Measurements from ENCODE around the gene TOMM22. TPM values are rescaled to one million over a fixed set of nuclear protein-coding genes. Genes with fewer than 3 reads are reported as not detected.
A peak's percentile ranks its signal among the peaks of the same experiment; 100 is the strongest.
"Not testable (repeated sequence)": the region's sequence is repeated elsewhere in the genome, so short reads cannot be mapped to it uniquely, and the experiment has no call there.

TOMM22 gene
- polyA plus RNA-seq (2014; cell fraction: cytosol; rRNA removed): 105 and 133 TPM in 2 replicates
- polyA plus RNA-seq (2014; cell fraction: nucleus; rRNA removed): 59.6 and 63.5 TPM in 2 replicates

GRCh38 chr22:38681582-38682335, at the start of gene TOMM22:
TSS of gene TOMM22 (plus strand) at chr22:38681957. CDS start at chr22:38681979, 22 bp downstream.
- peak; percentile 85 for DNase-seq (ENCODE audit: low spot score)

DNA sequence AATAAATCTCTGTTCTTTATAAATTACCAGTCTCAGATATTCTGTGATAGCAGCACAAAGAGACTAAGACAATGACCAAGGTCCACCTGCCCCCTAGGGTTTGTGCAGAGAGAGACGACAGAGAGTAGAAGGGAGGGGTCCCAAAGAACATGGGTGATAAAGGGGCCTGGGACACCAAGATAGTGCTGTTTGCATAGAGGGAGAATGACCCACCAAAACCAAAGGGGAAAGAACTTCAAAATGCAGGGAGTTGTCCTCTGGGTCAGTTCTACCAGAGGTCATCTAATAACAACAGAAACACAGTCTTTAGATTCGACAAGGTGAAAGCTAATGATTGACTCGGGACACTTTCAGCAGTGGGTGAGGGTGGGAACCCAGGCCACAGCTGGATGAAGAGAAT, 49.2 kb upstream of the TOMM22 start:
- no peak for DNase-seq (ENCODE audit: low spot score)

GRCh38 chr22:38638216-38638615, 43.5 kb upstream of the TOMM22 start:
- no peak for DNase-seq (ENCODE audit: low spot score)

DNA sequence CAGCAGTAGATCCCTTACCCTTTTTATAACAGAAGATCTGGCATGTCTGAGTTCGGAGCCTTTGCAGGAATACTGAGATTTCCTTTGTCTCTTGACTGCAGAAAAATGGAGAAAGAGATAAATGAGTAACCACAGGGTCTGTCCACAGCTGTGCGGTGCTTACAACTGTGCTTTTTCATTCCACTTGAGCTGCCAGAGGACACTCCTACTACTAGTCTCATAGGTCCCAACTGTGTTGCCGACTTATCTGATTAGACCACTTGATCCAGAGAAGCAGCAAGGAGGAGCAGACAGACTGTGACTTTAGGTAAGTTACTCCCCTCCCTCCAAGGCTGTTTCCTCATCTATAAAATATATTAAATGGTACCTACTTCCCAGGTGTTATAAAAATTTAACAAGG, 43.0 kb upstream of the TOMM22 start:
- DNase-seq (ENCODE audit: low spot score): no peak

DNA sequence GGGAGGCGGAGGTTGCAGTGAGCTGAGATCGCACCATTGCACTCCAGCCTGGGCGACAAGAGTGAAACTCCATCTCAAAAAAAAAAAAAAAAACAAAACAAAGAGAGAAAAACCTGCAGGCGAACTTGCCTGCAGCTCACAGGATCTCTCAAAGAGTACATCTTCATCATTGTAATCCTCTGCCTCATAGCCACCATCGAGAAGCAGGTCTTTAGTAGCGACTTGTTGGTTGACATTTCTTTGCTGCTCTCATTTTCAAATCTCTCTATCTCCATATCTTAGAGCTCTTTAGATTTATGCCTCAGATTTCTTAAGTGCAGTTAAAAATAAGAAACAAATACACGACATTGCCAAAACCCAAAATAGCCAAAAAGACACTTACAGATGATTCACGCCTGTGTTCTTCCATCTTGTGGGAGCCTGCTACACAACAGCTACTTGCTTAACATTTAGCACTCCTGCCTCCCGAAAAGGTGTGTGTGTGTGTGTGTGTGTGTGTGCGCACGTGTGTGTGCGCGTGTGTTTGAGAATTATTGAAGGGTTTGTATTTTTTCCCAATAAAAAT, 40.2 kb upstream of the TOMM22 start:
- no peak for DNase-seq (ENCODE audit: low spot score)

DNA sequence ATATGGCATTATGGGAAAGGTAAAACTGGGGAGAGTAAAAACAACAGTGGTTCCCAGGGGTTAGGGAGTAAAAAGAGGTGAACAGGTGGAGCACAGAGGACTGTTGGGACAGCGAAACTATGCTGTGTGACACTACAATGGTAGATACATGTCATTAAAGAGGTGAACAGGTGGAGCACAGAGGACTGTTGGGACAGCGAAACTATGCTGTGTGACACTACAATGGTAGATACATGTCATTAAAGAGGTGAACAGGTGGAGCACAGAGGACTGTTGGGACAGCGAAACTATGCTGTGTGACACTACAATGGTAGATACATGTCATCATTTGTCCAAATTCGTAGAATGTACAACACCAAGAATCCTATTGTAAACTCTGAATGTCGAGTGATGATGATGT, 37.5 kb upstream of the TOMM22 start:
- DNase-seq (ENCODE audit: low spot score): not testable (repeated sequence)

GRCh38 chr22:38645430-38645829, 36.3 kb upstream of the TOMM22 start:
- no peak for DNase-seq (ENCODE audit: low spot score)

- no peak for DNase-seq (ENCODE audit: low spot score)
Measured at GRCh38 chr22:38649841-38650522, 31.8 kb upstream of the TOMM22 start.

DNA sequence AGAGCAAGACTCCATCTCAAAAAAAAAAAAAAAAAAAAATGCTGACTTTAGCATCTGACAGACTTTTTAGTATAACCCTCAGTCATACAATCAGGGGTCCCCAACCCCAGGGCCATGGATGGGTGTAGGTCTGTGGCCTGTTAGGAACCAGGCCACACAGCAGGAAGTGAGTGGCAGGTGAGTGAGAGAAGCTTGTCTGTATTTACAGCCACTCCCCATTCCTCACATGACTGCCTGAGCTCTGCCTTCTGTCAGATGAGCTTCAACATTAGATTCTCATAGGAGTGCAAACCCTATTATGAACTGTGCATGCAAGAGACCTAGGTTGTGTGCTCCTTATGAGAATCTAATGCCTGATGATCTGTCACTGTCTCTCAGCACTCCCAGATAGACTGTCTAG, 28.9 kb upstream of the TOMM22 start:
- no peak for DNase-seq (ENCODE audit: low spot score)

GRCh38 chr22:38653741-38654140, 28.0 kb upstream of the TOMM22 start:
- DNase-seq (ENCODE audit: low spot score): no peak

DNA sequence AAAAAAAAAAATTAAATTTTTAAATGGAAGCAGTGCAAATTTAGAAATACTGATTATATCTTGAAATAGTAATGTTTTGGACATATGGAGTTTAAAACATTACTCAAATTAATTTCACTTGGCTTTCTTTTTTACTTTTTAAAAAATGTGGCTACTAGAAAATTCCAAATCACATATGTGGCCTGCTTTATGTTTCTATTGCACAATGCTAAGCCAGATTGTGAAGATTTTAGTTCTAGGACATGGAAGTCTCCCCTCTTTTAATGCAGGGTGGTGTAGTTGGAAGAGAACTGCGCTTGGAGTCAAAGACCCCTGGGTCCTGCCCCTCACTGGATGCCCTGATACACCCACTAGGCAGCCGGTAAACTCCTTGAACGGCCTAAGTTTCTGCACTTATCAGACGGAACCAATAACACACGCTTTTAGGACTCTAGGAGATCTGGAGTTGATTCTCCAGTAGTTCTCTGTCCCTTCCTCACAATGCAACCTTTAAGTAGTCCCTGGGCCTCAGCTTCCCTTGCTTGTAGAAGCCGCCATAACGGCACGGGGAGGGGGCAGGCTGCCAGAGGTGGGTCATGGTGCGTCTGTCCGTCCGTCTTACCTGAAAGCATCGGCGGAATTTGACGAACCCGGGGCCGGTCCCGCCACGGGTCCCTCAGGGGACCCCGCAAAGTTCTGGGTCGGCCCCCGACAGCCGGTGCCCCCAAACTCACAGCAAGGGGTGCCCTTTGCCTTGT, 26.1 kb upstream of the TOMM22 start:
- DNase-seq (ENCODE audit: low spot score): peak; percentile 41

DNA sequence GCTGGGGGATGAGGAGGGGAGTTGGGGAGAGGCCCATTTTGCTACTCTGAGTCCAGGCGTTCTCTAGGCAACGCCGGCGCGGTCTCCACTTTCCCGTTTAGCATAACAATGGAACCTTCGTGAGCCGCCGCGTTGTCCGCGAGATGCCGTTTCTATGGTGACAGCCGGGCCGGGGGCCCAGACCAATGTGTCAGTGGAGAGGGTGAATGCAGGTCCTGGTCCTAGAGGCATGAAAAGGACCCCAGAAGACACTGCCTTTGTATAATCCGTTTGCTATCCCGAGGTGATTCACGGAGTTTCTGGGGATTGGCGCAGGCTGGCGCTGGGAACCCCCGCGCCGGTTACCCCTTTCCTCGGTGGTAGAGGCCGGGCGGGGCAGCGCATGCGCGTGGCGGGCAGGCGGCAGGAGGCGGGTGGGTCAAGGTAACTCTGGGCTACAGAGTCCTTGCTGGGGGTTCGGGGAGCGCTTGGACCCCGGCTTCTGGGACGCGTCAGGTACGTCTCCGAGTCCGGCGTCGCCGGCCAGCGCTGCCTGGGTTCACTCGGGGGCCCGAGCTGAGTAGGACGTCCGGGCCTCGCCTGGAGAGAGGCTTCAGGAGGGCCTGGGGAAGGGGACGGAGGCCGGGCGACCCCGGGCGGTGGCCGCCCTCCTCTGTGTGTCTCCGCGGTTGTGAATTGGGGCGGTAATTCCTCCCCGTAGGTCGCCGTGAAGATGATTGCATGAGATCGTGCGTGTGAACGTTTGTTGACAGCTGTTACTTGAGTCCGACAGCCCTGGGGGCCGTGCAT, 25.3 kb upstream of the TOMM22 start, which contains the start of the genes CBY1 and FAM227A:
CBY1 (plus strand) TSS at position 383 of the 789 bp plus-strand sequence. CDS start 11,417 bp downstream, outside the sequence.
FAM227A (minus strand) TSS at position 137 of the 789 bp plus-strand sequence. CDS start 6,224 bp downstream, outside the sequence.
- DNase-seq (ENCODE audit: low spot score): peak; percentile 85

DNA sequence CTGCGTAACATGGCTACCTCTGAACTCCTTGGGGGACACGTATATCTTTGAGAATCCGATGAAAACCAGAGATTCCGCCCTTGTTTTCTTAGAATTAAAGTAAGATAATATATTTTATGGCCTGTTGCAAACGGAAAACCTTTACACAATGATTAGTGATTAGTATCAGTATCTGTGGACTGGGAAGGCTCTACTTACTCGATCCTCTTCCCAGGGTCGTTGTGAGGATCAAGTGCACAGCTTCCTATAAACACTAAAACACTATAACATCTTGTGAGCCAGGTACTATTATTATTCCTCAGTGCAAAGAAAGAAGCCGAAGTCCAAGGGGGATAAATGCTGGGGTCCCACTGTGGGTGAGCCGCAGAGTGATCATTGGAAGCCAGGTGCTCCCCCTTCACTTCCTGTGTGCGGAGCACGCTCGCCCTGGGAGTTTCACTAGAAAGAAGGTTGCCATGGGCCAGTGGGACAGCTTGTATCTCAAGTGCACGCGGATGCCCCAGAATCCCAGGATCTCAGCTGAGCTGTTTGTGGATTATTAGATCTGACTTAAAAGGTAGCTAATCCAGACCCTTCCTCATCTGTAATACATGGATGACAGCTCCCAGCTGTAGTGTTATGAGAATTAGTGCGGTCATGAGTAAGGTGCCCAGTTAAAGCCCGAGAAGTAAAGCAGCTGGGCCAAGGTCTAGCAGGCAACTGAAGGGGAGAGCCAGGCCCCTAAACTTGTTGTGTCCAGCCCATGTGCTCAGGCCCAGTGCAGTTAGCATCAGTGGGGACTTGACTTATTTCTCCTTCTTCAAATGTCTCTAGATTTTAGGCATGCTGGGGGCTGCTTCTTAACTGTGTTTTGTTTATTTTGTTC, 24.5 kb upstream of the TOMM22 start:
- DNase-seq (ENCODE audit: low spot score): peak; percentile 31

DNA sequence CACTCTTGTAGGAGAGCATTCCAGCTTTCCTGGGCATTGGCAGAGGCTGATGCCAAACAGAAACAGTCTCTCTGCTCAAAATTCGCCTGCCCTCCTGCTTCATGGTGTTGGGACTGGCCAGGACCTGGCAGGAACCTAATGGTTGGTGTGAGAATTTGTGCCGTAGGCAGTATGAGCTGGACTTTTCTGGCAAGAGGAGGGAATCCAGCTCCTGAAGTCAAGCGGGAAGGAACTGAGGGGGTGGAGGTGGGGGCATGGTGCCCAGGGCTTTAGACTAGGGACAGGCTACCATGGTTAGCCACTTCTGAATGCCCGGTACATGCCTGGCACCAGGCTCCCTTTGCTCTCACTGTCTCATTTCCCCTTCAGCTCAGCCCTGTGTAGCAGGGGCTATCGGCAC, 6.9 kb upstream of the TOMM22 start:
- DNase-seq (ENCODE audit: low spot score): no peak

GRCh38 chr22:38675833-38676232, 5.9 kb upstream of the TOMM22 start:
- no peak for DNase-seq (ENCODE audit: low spot score)

- no peak for DNase-seq (ENCODE audit: low spot score)
Measured at GRCh38 chr22:38684895-38685294, 3.1 kb downstream of the TOMM22 start.

GRCh38 chr22:38685761-38686160, 4.0 kb downstream of the TOMM22 start:
- DNase-seq (ENCODE audit: low spot score): no peak

DNA sequence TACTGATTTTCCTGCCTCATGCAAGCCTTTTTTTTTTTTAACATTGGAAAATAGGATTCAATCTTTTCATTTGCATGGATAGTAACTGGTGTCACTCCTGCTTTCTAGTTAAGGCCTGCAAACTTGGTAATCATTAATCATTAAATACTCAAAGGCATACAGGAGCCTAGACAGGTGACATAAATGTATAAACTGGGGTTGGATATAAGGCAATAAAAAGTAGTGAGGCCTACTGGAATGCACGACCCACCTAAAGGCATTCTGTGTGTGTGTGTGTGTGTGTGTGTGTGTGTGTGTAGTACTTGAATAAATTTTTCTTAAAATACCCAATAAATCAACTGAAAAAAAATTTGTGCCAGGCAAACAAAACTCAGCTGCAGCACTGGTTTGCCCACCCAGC, 7.9 kb downstream of the TOMM22 start:
- DNase-seq (ENCODE audit: low spot score): no peak

DNA sequence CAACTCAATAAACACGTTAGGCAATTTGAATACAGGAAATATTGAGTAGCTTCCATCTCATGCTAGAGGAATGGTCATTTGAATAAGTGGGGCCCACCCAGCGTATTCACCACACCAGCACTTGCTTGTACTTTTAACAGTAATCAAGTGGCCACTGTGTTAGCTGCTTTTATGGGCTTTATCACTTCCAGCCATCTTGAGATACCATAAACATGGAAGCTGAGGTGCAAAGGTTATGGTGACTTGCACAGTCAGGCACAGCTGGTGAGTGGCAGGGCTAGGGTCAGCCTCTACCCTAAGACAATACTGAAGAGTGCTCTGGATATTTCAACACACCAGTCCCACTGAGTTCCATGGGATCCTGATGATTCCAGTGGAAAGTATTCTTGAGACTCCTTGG, 12.3 kb downstream of the TOMM22 start:
- no peak for DNase-seq (ENCODE audit: low spot score)

GRCh38 chr22:38694940-38695339, 13.2 kb downstream of the TOMM22 start:
- no peak for DNase-seq (ENCODE audit: low spot score)
